GM12874 (cell line): ENCODE results near the gene SKI.

Experiments
- TF ChIP-seq, protein P1 (sequence below): IDR thresholded peaks from 2 replicates; pipeline ENCODE4 v1.5.1; 2011; ENCODE audit warnings: low read depth, mild to moderate bottlenecking, control low read depth, low read length, moderate library complexity; ENCODE audit not compliant: insufficient read depth

SKI gene

DNA sequence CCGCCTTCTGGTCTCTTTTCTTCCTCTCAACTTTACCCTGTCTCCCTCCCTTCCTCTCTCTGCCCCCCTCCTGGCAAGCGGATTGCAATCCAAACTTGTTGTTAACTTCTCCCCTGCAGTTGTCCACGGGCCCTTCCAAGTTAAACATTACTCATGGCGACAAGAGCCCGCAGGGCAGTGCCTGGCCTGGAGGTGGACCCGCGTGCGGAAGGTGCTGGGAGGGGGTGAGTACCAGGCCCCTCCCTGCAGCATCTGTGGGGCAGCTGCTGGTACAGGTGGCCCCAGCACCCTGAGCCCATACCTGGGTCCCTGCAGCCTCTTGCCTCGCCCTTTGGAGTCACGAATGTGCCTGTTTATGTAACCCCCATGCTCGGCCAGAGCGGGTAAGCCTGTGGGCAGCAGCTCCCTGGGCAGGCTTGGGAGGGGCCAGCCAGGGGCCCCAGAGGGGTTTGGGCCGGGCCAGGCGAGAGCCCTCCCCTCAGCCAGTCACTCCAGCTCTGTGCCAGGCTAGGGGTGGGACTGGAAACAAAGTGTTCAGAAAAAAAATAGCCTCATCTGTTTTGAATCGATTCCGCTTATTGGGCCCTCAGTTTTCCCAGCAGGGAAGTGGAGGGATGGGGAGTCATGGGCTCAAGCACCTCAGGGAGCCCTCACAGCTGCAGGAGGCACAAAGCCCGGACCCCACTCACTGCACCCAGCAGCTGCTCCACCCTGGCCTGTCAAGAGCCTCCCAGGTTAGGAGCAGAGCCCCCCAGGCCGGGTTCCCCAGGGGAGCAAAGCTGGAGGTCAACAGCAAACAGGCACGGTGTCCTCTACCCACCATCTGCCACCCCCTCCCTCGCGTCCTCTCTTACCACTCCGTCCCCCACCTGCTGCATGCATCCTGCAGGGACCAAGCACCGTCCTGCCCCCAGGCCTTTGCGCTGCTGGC is 19.5 kb upstream of the SKI start:
- TF ChIP-seq, protein P1, sequence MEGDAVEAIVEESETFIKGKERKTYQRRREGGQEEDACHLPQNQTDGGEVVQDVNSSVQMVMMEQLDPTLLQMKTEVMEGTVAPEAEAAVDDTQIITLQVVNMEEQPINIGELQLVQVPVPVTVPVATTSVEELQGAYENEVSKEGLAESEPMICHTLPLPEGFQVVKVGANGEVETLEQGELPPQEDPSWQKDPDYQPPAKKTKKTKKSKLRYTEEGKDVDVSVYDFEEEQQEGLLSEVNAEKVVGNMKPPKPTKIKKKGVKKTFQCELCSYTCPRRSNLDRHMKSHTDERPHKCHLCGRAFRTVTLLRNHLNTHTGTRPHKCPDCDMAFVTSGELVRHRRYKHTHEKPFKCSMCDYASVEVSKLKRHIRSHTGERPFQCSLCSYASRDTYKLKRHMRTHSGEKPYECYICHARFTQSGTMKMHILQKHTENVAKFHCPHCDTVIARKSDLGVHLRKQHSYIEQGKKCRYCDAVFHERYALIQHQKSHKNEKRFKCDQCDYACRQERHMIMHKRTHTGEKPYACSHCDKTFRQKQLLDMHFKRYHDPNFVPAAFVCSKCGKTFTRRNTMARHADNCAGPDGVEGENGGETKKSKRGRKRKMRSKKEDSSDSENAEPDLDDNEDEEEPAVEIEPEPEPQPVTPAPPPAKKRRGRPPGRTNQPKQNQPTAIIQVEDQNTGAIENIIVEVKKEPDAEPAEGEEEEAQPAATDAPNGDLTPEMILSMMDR = no peak

DNA sequence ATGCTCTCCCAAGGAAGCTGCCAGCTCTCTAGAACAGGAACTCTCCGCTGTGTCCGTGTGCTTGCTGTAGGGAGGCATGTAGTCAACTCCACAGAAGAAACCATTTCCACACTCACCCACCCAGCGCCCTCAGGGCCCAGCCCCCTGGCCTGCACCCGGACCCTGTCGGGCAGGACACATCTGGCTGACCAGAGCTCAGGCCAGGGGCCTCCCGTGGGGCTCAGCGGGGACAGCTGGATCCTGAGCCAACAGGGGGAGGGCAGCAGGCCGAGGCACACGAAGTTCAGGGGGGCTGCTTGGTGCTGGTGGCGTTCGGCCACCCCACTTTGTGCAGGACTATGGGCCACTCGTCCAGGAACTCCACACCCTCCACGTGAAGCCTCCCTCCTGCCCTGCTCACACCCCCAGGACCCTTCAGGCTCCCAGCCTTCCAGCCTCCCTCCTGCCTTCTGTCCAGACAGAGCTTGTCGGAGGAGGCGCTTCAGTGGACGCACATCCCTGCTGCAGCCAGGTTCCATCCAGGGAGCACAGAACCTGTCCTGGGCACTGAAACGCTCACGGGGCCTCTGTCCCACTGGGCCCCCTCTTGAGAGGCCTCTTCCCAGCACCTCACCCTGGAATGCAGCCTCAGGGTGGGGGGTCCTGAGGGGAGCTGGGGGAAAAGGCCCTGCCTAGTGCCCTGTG is 18.6 kb upstream of the SKI start:
- TF ChIP-seq, protein P1 = no peak

DNA sequence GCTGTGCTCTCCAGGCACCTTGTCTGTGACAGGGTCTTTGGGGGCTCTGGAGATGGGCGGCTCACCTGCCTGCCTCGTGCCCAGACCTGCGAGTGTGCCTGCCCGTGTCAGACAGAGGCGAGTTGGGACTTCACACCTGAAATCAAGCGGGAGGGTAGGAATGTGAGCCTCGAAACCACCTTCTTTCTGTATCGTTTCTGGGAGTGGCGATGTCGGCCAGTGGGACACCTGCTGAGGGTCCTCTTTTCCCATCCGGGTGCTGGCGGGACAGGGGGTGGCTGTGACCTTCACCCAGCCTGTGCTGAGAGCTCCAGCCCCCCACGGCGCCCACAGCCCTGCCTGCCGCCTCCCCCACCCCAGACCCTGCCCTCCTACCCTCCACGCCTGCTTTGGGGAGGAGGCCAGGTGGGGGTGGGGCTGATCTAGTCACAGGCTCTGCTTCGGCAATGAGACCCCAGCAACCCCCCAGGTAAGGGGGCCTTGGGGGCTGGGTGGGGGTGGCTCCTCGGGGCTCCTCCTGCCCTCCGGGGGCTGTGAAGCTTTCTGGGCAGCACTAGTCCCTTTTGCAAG is 17.9 kb upstream of the SKI start:
- TF ChIP-seq, protein P1 = no peak

DNA sequence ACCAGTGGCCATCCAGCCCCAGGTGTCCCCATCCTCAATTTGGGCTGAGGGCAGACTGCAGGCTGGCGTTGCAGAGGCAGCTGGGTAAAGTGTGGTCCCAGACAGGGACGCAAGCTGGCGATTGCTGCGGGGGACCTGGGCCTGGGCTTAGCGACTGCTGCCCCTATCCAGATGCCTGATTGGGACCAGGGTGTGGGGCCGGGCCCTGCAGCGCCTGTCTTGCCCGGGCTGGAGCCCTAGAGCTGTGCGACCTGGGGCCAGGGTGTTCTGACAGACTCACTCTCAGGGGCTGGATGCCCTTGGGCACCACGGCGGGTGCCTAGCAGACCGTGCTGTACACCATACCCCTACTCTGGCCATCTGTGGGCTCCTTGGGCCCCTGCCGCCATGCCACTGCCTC is 17.3 kb upstream of the SKI start:
- TF ChIP-seq, protein P1 = no peak

DNA sequence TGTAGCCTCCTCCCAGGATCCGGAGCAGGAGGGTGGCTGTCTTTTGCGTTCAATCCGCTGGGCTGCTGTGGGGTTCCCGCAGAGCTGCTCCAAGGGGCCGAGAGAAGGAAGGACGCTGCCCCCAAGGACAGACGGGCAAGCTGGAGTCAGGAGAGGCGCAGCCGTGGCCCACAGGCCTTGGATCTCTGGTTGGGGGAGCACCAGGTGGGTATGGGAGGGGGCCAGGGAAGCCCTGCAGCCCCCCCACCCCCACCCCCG is 15.9 kb upstream of the SKI start:
- TF ChIP-seq, protein P1 = no peak

DNA sequence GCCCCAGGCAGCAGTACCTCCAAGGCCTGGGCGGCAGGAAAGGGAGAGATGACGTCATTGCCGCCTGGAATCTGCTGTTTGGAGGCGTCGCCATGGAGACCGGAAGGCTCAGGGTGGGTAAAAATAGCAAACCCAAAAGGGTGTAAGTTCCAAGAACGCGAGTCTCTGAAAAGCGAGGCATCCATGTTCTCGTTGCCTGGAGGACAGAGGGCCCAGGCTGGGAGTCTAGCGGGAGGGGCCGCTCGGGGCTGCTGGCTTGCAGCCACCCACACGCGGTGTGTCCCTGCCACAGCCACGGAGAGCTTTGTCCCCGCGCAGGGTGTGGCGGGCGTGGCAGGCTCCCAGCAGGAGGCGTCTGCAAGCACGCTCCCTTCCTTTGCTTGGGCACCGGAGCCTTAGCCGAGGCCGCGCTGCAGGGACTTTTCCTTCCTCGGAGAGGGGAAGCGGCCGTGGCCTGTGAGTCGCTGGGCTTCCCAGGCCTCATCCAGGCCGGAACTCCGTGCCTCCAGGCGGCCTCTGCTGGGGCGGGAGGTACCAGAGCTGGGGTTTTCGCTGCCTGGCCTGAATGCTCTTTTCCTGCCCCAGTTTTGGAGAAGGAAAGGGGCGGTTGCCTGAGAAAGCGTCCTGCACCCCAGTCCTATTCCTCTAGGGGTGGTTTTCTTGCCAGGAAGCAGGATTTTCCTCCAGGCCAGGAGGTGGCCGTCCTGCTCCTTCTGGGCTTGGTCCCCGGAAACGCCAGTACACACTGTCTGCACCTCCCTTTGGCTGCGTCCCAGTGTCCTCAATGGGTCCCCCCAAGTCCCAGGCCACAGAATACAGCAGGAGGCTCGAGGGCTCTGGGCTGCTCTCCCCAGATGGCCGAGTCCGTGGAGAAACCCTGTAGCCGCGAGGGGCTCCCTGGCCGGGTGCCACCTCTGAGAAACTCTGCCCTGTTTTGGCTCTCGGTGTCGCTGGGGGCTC is 15.3 kb upstream of the SKI start:
- TF ChIP-seq, protein P1 = peak; percentile 36; the same call in 1 of the 2 replicates
